Activated CD4-positive, alpha-beta T cell treated with anti-CD3 and anti-CD28 coated beads, Interleukin-2, Interleukin-6, amounts not matched to agents 100 ng/mL and 50 ng/mL, durations not matched to agents 16 hours and 8 hours (primary cell): ENCODE measurements around the gene CD276.
A peak's percentile ranks its signal among the peaks of the same experiment; 100 is the strongest.
"Not testable (repeated sequence)": the region's sequence is repeated elsewhere in the genome, so short reads cannot be mapped to it uniquely, and the experiment has no call there.

Experiments
- DNase-seq: peaks from one replicate; pipeline ENCODE4 v3.0.0-alpha.2; 2020

Gene CD276

DNA sequence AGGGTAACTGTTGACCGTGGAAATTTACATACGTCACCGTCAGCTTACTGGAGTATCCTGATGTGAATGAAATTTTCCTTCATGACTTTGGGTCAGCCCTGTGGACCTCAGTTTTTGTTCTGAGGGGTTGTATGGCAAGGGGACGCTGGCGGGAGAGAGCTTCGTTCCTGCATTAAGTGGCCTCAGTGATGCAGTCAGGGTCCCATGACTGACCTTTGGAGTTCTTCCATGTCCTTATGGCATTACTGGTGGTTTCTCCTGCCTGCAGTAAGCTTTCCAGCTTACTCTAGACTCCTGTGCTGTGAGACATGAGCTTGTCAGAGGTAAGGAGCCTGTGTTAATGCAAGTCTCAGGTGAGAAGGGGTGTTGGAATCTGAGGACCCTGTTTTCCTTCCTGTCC is 1.8 kb downstream of the CD276 start:
- DNase-seq, result no peak

DNA sequence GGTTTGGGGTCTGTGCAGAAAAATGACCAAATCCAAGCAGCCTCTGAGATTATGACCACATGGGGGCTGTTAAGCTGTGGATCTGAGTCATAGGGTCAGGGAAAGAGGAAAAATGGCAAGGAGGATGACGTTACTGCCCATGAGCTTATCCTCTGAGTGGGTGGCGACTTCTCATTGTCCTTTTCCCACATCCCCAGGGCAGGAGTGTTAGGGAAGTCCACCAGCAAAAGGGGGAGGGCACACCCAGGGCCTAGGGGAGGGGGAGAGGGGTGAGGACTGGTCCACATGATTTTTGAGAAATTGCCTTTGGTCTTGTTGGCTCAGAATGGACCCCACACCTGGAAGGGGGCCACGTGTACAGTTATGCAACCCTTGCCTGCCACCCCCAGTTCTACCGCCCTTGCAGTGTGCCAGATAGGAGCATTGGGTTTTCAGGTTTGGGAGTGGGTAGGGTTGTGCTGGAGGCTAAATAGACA is 2.6 kb downstream of the CD276 start:
- no peak for DNase-seq

DNA sequence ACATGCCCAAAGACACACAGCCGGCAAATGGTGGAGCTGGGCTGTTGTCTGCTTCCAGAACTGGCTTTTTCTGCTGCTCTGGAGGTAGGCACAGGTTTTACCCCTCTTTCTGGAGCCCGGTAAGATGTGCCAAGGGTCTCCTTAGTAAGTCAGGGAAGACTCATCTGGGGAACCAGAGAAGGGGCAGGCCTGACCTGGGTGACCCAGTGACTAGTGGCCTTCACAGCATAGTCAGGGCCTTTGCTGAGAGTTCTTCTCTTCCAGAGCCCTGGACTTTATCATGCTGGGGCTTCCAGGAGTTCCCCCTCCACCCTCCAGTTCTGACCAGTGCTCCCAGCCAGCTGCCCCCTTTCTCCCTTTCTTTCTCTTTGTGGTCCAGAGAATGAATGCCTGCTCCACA is 3.2 kb downstream of the CD276 start:
- DNase-seq, result no peak

DNA sequence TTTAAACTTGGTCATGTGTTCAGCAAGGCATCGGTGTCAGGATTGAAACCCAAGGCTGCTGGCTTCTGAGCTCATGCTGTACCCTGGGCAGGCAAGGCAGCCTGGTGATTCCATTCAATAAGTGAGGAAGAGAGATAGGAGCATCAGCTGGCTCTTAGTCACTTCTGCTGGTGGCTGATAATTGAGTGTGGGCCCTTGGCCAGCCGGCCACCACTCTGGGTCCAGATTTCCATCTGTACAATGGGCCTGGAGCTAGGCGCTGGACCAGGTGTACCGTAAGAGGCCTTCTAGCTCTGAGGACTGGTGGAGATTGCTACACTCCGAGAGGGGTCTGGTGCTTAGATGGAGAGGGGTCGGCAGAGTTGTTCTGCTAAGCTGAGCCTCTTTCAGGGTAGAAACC is 4.3 kb downstream of the CD276 start:
- no peak for DNase-seq

DNA sequence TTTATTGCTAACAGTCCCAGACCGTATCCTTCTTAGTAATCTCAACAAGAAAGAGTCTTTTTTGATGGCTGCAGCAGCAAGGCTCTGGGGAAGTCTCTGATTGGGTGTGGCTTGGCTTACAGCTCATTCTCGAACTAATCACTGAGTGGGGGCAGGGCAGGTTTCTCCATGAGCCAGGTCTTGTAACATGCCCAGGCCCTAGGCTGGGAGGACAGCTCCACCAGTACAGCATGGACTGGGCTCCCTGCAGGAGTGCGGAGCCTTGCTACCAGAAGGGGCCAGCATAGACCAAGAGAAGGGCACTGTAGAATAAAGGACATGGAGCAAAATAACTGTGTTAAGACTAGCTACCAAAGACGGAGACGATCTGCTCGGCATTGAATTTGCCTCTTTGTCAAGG is 7.2 kb downstream of the CD276 start:
- no peak for DNase-seq

DNA sequence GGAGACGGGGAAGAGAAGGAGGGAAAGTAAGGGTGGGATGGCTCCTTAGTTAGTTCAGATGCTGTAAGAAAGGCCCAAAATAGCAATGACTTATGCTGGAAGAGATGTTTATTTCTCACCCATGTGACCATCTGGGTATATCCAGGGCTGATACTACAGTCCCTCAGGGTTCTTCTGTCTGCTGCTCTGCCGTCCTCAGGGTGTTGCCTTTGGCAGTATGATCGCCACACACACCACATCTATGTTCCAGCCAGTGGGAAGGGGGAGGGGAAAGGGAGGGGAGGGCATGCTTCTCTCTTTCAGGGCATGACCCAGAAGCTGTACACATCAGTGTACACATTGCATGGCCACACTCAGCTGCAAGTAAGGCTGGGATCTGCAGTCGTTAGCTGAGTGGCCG is 10.2 kb downstream of the CD276 start:
- DNase-seq, result no peak

DNA sequence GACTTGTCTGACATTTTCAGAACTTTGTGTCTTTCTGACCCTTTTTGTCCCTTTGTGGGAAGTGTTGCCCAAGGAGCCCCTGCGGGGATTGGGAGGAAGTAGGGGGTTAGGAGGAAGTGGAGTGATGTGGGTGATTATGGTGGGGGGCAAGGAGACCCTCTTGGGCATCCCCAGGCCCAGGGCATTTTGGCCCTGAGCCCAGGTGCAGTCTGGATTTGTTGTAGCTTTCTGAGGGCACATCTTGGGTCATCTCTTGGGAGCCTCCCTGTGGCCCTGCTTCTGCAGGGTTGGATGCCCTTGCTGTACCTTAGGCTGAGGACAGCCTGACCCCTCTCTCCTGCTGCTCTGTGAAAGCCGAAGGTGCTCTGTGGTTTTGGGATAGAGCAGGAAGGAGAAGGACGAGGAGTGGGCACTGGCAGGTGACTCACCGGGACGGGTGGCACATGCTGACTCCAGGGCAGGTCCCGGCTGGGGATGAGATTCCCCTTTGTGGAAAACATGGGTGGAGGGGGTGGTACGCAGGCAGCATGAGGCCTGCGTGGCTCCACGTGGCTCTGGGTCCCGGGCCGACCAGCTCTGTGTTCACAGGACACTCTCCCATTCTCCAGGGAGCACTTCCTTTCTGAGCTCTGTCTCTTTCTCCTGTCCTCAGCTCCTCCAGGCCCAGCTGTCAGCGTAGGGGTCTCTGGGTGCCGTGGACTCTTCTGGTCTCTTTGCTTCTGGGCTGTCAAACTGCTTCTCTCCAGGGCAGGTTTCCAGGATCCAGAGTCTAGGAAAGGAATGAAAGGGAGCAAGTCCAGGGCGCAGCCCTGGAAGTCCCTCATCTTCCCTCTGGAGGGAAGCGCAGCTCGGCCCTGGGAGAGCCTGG is 11.8 kb downstream of the CD276 start:
- DNase-seq, result no peak

DNA sequence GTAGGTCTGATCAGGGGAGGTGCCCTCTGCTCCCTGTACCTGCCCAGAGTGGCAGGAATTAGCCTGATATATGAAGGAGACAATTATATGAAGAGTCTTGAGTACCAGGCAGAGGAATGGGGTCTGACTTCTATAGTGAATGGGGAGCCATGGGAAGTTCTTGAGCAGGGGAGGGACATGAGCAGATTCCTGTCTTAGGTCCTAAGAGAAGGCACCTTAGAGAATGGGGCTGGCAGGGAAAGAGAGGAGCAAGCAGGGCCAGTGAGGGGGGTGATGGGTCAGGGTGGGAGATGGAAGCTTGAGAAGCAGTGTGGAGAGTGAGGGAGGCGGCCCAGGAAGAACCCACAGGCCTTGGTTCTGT is 12.4 kb downstream of the CD276 start:
- DNase-seq, result no peak

DNA sequence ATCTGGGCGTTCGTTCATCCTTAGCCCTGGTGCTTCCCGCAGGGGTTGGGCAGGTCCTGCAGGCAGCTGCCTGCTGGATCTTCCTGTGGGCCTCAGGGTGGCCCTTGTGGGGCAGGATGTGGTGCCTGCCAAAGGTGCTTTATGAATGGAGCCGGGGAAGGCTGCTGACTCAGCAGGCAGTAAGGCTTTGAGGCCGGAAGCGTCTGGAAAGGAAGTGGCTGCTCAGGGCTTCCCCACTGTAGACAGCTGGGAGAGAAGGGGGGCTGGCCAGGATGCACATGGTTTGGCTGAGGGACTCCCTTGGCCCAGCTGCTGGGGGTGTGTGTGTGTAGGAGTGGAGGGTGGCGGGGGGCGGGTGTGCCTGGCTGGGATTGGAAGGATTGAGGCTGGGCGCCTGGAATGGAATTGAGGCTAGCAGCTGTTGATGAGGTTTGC is 12.9 kb downstream of the CD276 start:
- peak; percentile 94 for DNase-seq

DNA sequence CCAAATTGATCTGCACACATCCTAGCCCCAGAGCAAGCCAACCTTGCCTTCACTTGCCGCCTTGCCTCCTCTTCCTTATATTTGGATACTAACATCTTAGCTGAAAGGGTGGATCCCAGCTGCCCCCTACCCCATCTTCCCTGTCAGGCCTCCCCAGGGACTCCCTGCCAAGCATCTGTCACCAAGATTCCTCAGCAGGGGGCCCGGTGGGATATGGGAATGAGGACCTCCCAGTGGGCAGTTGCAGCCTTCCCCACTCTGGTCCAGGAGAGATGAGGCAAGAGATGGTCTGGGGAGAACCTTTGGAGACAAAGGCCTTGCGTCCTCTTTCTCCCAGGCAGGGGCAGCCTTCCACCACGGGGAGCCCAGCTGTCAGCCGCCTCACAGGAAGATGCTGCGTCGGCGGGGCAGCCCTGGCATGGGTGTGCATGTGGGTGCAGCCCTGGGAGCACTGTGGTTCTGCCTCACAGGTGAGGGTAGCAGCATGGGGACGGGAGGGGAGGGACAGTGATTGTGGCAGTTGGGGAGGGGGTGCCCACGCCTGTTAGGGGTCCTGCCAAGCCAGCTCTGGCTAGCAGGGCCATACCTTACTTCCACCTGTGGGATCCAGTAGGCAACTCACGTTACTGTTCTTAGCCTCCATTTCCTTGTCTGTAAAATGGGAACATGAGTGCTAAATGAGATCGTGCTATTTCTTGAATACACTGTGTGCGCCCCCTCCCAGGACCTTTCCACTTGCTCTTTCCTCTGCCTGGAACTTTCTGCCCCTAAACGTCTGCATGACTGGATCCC is 15.3 kb downstream of the CD276 start:
- DNase-seq, result no peak

DNA sequence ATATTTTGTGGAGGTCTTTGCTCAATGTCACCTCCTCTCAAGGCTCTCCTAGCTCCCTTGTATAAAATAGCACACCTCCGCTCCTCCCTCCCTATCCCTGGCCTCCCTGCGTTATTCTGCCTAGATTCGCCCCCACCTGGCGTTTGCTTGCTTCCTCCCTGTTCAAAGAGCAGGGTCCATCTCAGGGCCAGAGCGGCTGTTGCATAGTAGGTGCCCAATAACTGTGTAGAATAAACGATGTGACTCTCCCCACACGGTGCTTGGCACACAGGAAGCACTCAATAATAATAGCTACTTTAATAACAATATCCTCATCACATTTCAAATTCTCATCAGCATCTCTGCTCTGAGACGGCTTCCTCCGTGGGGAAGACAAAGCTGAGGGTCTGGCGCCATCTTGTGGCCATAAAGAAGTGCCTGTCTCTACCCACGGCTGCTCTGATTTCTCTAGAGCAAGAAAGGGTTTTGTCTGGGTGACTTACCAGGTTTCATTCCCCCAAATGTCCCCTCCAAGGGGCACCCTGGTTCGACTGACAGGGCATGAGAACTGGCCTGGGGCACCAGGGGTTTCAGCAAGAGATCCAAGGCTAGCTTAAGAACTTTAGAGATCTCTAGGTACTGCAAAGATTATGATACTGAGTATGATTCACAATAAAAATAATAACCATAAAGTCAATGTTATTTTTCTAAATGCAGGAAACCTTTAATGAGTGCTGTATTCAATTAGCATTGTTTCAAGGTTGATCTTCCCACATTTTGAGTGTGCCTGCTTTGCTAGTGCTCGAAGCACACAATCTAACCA is 16.1 kb downstream of the CD276 start:
- DNase-seq, result peak; percentile 85

DNA sequence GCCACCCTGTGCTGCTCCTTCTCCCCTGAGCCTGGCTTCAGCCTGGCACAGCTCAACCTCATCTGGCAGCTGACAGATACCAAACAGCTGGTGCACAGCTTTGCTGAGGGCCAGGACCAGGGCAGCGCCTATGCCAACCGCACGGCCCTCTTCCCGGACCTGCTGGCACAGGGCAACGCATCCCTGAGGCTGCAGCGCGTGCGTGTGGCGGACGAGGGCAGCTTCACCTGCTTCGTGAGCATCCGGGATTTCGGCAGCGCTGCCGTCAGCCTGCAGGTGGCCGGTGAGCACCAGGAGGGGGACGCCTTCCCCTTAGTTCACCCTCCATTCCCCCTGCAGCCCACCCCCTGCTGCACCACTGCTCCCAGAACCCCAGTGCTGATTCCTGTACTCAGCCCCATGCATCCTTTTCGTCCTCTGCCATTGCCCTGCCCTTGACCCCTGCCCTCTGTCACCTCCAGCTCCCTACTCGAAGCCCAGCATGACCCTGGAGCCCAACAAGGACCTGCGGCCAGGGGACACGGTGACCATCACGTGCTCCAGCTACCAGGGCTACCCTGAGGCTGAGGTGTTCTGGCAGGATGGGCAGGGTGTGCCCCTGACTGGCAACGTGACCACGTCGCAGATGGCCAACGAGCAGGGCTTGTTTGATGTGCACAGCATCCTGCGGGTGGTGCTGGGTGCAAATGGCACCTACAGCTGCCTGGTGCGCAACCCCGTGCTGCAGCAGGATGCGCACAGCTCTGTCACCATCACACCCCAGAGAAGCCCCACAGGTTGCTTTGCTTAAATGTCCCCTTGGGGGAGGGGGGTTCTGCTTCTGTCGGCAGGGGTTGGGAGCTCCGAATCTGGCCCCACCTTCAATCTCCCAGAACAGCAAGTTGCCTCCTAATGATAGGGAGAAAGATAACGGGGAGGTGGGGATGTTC is 18.4 kb downstream of the CD276 start:
- not testable (repeated sequence) for DNase-seq

DNA sequence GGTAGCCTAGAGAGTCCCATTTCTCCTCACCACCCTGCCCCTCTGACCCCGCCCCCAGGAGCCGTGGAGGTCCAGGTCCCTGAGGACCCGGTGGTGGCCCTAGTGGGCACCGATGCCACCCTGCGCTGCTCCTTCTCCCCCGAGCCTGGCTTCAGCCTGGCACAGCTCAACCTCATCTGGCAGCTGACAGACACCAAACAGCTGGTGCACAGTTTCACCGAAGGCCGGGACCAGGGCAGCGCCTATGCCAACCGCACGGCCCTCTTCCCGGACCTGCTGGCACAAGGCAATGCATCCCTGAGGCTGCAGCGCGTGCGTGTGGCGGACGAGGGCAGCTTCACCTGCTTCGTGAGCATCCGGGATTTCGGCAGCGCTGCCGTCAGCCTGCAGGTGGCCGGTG is 19.4 kb downstream of the CD276 start:
- DNase-seq, result not testable (repeated sequence)

DNA sequence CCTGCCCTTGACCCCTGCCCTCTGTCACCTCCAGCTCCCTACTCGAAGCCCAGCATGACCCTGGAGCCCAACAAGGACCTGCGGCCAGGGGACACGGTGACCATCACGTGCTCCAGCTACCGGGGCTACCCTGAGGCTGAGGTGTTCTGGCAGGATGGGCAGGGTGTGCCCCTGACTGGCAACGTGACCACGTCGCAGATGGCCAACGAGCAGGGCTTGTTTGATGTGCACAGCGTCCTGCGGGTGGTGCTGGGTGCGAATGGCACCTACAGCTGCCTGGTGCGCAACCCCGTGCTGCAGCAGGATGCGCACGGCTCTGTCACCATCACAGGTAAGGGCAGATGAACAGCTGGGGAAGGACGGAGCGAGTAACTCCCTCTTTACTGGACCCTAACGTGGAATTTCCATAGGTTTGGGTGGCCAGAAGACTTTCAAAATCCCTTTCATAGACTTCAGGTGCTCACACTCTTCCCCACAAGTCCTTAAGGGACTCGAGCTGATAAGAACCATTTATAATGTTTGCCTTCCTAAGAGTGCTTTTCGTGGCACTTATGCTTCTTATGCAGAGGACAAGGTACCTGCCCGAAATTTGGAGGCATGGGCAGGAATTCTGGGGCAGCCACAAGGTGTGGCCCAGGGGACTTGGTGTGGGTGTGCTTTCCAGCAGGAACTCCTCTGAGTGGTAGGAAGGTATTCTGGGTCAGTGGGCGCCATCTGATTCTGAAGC is 20.1 kb downstream of the CD276 start:
- DNase-seq, result not testable (repeated sequence)

DNA sequence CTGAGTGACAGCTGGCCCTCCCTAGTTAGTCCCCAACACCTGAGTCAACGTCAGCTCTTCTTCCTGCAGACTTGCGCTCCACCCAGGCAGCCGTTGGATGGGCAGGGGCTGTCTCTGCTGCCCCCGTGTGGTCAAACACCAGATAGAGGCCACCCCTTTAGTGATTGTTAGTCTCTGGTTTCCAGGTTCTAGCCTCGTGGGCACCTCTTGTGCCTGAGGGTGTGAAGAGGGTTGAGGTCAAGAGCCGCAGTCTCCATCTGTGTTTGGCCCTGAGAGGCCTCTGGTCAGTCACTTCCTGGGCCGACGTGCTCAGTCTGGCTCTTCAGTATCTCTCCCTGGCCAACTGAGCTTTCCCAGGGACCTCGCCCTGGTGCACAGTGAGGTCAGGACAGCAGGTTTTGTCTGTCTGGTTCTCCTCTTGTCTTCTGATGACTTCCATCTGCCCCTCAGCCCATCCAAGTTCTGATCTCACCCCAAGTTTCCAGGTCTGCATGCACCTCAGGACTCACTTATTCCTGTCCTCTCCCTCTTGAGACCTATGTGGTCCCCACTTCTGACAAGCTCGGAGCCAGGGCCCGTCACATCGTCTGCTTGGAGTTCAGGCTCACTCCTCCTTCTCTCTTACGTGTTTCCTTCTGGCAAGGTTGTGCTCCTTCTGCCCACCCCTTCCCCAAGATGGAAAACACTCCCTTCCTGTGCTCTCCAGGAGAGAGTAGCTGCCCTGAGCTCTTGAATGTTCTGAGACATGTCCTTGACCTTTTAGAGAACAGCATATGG is 20.9 kb downstream of the CD276 start:
- DNase-seq, result peak; percentile 82

DNA sequence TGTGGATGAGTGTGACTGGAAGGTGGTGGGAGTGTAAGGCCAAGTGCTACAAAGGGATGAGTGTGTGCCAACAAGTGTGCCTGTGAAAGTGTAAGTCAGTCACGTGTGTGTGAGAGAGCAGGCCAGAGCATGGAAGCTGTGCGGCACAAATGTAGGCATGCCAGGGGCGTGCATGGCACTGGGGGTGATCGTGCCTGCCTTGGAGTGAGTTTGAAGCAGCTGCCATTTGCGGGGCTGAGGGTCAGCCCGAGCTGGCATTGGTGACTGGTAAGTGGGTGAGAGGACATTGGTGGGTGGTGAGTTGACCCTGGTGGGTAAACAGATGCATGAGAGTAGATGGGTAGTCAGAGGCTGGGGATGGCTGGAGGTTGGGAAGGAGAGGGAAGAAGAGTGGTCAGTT is 24.5 kb downstream of the CD276 start:
- no peak for DNase-seq

DNA sequence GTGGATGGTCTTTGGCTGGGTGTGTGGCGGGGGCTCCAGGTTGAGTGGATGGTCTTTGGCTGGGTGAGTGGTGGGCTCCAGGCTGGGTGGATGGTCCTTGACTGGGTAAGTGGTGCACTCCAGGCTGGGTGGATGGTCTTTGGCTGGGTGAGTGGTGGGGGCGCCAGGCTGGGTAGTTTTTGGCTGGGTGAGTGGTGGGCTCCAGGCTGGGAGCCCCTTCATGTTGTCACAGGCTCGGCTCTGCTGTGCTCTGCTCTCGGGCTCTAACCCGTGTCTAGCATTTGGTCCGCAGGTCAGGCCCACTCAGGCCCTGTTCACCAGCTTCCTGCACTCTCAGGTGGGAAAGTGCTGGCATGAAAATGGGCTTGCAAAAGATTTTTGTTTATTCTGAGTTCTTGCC is 25.1 kb downstream of the CD276 start:
- DNase-seq, result no peak

DNA sequence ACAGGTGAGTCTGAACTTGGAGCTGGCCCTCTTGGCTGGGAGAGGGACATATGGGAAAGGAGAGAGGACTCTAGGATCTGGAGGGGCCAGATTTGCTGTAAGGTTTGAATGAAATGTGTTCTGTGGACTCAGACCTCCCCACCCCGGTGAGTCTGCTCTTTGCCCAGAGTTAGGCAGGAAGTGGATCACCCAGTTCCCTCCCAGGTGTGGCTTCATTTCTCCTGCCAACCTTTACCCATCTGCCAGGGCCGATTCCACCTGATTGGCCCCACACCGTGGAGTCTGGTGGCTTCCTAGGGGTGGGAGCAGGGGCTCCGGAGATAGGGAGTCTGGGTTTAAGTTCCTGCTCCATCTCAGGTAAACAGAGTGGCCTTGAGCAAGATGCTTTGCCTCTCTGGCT is 25.5 kb downstream of the CD276 start:
- DNase-seq, result no peak

DNA sequence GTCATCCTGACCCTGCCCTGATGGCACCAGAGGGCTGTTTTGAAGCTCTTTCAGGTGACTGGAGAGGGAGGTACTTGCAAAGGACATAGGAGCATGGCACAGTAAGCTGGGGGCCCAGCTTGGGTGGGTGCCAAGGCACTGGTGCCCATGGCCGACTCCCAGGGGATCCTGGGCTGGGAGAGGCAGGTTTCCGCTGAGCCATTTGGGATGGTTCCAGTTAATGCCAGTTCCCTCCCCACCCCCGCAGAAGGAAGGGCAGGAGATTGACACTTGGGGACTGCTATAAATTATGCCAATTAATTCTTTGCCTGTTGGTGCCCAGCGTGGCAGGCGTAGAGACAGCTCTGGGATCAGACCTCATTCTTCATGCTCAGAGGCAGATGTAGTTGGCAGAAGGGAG is 26.1 kb downstream of the CD276 start:
- DNase-seq, result no peak

DNA sequence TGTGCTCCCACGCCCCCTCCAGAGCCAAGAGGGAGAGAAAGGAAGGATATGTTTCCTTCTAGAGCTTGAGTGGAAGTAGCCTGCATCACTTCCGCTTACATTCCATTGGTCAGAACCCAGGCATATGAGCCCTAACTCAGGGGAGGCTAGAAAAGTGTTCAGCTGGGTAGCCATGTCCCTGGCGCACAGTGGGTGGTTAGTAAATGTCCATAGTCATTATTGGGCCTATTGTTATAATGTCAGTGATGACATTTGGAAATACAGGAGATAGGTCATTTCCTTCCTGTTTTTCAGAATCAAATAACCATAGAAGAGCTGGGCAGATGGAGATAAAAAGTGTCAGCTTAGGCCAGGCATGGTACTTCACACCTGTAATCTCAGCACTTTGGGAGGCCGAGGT is 27.3 kb downstream of the CD276 start:
- DNase-seq, result no peak

DNA sequence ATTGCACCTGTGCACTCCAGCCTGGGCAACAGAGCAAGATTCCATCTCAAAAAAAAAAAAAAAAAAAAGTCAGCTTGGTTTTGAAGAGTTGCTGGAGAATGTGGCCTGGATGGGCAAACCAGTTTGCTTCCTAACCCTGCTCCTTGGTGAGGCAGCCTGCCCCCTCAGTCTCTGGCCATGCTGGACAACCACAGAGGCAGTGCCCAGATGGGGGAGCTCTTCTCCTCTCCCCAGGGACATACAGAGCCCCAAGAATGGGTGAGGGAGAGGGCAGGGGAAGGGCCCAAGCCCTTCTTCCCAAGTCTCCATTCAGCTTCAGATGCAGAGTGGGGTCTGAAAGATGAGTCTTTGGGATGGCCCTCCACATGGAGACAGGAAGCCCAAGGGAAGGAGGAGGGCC is 27.9 kb downstream of the CD276 start:
- DNase-seq, result no peak
